NCI-H82 treated with DMSO at 0.1 percent for 48 hours (cell line): Measurements from ENCODE around the gene OXCT1.
"Not testable (repeated sequence)": the region's sequence is repeated elsewhere in the genome, so short reads cannot be mapped to it uniquely, and the experiment has no call there.

Source experiments
- DNase-seq: peaks from one replicate; lab custom pipeline; 2025; ENCODE audit not compliant: unreplicated experiment; lab: John Stamatoyannopoulos, UW

The OXCT1 gene

GRCh38 chr5:41874512-41875060, 4.4 kb upstream of the OXCT1 start:
- DNase-seq: no peak

GRCh38 chr5:41871852-41872251, 1.6 kb upstream of the OXCT1 start:
- DNase-seq: no peak

GRCh38 chr5:41870627-41871048, 413 bp upstream of the OXCT1 start:
- no peak for DNase-seq

DNA sequence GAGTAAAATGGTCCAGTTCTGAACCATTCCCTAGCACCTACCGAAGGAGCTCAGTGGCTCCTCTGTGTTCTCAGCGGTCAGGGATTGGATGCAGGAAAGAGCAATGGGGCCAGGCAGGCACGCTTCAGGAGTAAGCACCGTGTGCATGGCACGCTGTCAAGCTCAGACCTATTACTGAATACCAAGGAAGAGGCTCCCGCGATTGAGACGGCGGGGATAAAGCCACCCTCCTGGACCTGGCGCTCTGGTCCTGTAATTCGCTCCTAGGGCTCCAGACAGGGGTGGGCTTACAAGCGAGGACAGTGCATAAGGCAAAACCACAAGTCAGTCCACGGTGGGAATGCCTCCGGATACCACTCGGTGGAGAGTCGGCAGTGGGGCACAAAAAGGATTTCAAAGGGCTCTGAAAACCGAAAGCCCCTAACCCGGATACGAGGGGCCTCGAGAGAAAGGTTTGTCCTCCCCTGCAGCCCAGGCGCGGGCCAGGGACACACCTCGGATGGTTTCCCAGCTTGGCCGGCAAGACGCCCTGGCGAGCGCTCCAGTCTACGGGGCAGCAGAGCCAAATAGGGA, 988 bp downstream of the OXCT1 start:
- no peak for DNase-seq

- DNase-seq: no peak
Measured at GRCh38 chr5:41863871-41864486, 6.2 kb downstream of the OXCT1 start.

DNA sequence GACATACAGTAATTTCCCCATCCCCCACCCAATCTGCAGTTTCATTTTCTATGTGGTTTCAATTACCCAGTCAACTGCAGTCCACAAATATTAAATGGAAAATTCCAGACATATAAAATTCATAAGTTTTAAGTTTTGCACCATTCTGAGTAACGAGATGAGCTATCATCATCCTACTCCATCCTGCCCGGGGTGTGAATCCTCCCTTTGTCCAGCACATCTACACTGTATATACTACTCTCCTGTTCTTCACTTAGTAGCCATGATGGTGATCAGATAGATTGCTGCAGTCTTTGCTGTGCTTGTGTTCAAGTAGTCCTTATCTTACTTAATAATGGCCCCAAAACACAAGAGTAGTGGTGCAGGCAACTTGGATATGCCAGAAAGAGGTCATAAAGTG, 11.3 kb downstream of the OXCT1 start:
- no peak for DNase-seq

GRCh38 chr5:41857989-41858388, 12.2 kb downstream of the OXCT1 start:
- DNase-seq: no peak

- peak; percentile 2 for DNase-seq
Measured at GRCh38 chr5:41856644-41857491, 13.4 kb downstream of the OXCT1 start.

DNA sequence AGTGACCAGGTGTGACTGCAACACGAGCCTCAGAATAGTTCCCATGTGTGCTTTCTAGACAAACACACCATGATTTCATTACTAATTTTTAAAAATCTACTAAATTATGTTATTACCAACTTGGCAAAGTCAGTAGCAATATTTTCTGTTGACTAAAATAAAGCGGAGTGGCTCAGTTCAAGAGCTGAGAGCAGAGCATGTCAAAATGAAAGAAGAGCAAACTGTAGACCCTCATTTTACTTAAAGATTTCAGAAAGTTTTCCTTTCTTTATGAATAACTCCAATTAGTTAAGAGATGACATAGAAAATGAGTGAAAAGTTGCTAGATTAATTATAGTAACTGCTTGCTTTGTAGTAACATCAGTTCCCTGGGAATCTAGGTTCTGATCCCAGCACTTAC, 17.9 kb downstream of the OXCT1 start:
- DNase-seq: no peak

DNA sequence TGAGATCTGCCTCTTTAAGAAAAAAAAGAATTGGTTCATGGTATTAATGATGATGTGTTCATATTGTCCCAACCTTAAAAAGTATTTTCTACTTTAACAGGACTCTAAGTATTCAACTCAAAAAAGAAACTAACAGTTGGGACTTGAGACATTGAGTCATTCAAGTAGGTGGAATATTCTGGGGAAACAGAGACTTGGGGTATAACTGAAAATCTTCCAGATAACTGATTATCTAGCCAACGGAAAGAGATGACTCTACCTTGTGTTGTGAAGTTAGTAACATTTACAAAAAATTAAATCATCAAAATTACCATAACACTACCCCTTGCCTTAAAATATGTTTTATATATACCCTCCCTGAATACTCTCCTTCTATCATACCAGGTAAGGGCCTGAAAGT, 19.1 kb downstream of the OXCT1 start:
- no peak for DNase-seq

GRCh38 chr5:41848983-41849382, 21.2 kb downstream of the OXCT1 start:
- no peak for DNase-seq

- DNase-seq: not testable (repeated sequence)
Measured at GRCh38 chr5:41845751-41846150, 24.5 kb downstream of the OXCT1 start.

- DNase-seq: no peak
Measured at GRCh38 chr5:41844502-41844901, 25.7 kb downstream of the OXCT1 start.

GRCh38 chr5:41843456-41844370, 26.5 kb downstream of the OXCT1 start:
- no peak for DNase-seq

- DNase-seq: no peak
Measured at GRCh38 chr5:41842777-41843176, 27.4 kb downstream of the OXCT1 start.

GRCh38 chr5:41841325-41841724, 28.9 kb downstream of the OXCT1 start:
- no peak for DNase-seq

DNA sequence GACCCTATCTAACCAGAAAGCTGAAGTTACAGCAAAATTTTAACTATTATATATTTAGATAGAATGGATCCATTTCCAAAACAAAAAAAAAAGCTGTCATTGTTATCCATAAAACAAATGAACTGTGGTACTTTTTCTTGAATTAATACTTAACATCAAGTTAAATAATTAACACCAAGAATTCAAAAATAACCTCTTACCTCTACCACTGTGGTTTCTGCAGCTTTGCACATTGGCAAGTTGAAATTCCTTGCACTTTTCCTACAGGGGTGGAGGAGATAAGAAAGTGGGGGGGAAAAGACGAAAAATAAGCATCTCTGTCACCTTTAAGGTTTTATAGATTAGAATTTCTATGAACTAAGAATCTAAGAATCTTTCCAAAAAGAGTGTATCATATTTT, 30.0 kb downstream of the OXCT1 start:
- no peak for DNase-seq

DNA sequence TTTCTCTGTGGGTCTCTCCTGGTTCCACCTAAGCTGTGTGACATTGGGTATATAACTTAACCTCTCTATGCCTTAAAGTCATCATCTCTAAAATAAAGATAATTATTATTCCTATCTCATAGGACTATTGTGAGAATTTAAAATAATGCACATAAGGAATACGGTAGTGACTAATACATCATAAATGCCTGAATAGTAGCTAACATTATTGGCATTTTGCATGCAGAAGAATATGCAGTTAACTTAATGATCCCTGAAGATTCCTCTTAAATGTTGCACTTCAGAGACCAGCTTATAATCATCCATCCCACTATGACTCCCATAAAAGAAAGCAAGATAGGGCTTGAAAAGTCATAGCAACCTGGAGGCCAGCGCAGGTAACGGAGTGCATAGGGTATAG, 32.4 kb downstream of the OXCT1 start:
- no peak for DNase-seq

GRCh38 chr5:41835645-41836044, 34.6 kb downstream of the OXCT1 start:
- DNase-seq: no peak

DNA sequence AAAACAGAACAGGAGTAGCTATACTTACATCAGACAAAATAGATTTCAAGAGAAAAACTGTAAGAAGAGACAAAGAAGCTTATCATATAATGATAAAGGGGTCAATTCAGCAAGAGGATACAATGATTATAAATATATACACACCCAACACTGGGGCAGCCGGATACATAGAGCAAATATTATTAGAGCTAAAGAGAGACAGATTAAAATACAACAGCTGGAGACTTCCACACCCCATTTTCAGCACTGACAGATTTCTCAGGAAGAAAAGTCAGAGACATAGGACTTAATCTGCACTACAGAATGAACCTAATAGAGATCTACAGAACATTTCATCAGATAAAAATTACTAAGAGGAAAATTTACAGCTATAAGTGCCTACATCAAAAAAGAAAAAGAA, 35.7 kb downstream of the OXCT1 start:
- no peak for DNase-seq

DNA sequence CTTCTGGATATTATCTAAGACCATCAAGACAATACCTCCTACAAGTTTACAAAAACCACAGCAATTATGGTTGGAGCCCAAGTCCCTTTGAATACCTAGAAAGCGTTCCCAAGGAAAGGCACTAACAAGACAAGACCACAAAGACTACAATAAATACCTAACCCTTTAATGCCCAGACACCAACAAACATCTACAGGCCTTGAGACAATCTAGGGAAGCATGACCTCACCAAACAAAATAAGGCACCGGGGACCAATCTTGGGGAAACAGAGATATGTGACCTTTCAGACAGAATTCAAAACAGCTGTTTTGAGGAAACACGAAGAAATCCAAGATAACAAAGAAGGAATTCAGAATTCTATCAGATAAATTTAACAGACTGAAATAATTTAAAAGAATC, 37.8 kb downstream of the OXCT1 start:
- no peak for DNase-seq
